NT2/D1 (cell line): ENCODE data around the gene SQOR.

Source experiments
- DNase-seq: peaks from one replicate; pipeline ENCODE4 v3.0.0-alpha.2; 2011; ENCODE audit warnings: low read depth, low spot score
- H3K27me3 ChIP-seq: 2 replicates; pipeline ENCODE4 v1.6.0; 2011; ENCODE audit warnings: mild to moderate bottlenecking; ENCODE audit not compliant: insufficient read length, insufficient read depth
- H3K36me3 ChIP-seq: 2 replicates; pipeline ENCODE4 v1.6.1; 2011; ENCODE audit warnings: mild to moderate bottlenecking, low read length, mixed read lengths; ENCODE audit not compliant: insufficient read depth, insufficient read length
- H3K4me1 ChIP-seq: 2 replicates; pipeline ENCODE4 v1.5.1; 2011; ENCODE audit not compliant: insufficient read depth, insufficient read length
- H3K4me3 ChIP-seq: 2 replicates; pipeline ENCODE4 v1.5.1; 2011; ENCODE audit warnings: low read depth; ENCODE audit not compliant: insufficient read length
- H3K9ac ChIP-seq: 2 replicates; pipeline ENCODE4 v1.6.0; 2011; ENCODE audit warnings: low read depth; ENCODE audit not compliant: insufficient read length
- H3K9me3 ChIP-seq: 2 replicates; pipeline ENCODE4 v1.5.1; 2011; ENCODE audit warnings: mild to moderate bottlenecking, low read length; ENCODE audit not compliant: insufficient read depth
- SUZ12 ChIP-seq: IDR thresholded peaks from 2 replicates; pipeline ENCODE4 v1.6.1; 2011; ENCODE audit not compliant: insufficient read length, insufficient read depth; ENCODE audit errors: extremely low read depth
- YY1 ChIP-seq: IDR thresholded peaks from 2 replicates; pipeline ENCODE4 v1.6.1; 2011; ENCODE audit not compliant: insufficient read length, insufficient read depth
- ZNF274 ChIP-seq: IDR thresholded peaks from 2 replicates; pipeline ENCODE4 v1.6.1; 2011; ENCODE audit warnings: mild to moderate bottlenecking, low read depth, low read length

Gene SQOR

DNA sequence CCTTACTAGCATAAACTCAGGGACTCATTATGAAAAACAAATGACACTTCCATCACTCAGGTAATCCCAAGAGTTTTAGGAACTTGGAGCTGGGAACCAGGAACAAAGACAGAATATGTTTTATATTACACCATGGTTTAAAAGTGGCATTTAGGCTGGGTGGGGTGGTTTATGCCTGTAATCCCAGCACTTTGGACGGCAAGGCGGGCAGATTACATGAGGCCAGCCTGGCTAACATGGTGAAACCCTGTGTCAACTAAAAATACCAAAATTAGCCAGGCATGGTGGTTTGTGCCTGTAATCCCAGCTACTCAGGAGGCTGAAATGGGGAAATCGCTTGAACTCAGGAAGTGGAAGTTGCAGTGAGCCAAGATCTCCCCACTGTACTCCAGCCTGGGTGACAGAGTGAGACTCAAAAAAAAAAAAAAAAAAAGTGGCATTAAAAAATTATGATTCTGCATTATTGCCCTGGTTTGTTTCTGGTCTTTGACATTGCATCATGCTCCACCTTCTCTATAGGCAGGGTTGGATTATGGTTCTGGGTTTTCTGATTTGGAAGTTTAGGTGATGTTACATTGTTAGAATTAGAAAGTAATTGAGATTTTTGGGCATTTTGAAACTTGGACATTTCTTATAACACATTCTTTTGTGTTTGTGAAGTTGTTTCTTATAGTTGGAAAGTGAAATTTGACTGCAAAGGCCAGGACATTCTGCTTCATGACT, 19.0 kb downstream of the SQOR start:
- no peak overlapping the region for H3K9ac ChIP-seq
- H3K36me3 ChIP-seq: no peaks in the 10 kb centered on the region
- peaks cover 2% of the 10 kb centered on the region for H3K4me1 ChIP-seq
- no peaks in the 10 kb centered on the region for H3K9me3 ChIP-seq
- H3K27me3 ChIP-seq: no peaks in the 10 kb centered on the region
- H3K4me3 ChIP-seq: no peak overlapping the region
- no peak for DNase-seq
- TF ChIP-seq YY1: no peak
- no peak for TF ChIP-seq SUZ12

GRCh38 chr15:45654749-45655148, 19.9 kb downstream of the SQOR start:
- H3K9ac ChIP-seq: no peak overlapping the region
- H3K9me3 ChIP-seq: no peaks in the 10 kb centered on the region
- no peaks in the 10 kb centered on the region for H3K36me3 ChIP-seq
- no peaks in the 10 kb centered on the region for H3K27me3 ChIP-seq
- H3K4me1 ChIP-seq: no peaks in the 10 kb centered on the region
- DNase-seq: no peak
- no peak overlapping the region for H3K4me3 ChIP-seq
- TF ChIP-seq ZNF274 (no peak), YY1 (no peak), SUZ12 (no peak)

GRCh38 chr15:45657254-45657653, 22.4 kb downstream of the SQOR start:
- H3K9ac ChIP-seq: no peak overlapping the region
- H3K36me3 ChIP-seq: no peaks in the 10 kb centered on the region
- no peaks in the 10 kb centered on the region for H3K4me1 ChIP-seq
- H3K27me3 ChIP-seq: no peaks in the 10 kb centered on the region
- DNase-seq: no peak
- H3K9me3 ChIP-seq: no peaks in the 10 kb centered on the region
- no peak overlapping the region for H3K4me3 ChIP-seq
- no peak for TF ChIP-seq YY1
- TF ChIP-seq ZNF274: no peak
- TF ChIP-seq SUZ12: no peak

DNA sequence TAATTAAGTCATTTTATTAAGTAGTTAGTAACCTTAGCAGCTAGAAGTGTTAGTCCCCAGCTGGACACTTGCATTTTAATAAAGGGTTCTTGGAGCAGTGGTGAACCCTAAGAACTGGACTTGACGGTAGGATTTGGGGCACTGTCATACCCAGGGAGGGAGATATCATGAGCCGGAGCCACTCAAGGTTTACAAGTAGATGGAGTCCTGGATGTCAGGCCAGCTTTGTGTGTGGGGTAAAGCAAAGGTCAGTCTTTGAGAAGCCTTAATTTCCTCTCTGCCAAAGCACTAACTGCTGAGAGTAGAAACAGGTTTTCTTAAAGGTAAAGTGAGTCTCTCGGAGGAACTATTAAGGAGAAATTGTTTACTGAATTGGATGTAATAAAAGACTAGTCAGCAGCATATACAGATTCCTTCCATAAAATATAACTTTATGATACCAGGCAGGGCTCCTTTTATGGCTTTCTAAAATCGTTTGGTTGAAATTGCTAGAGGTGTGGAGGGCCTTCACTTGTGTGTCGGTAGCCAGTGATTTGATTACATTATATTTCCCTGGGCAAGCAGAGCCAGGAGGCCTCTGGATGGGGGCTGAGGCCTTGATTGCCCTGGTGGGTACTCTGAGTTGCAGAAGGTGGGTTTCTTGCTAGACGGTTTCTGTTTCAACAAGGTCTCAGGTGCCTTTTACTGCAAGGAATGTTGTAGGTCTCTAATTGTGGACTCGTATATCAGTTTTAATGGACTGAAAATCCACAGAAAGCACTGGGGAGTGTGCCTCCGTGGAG, 23.1 kb downstream of the SQOR start:
- TF ChIP-seq YY1: no peak
- Histone ChIP-seq H3K9ac (no peak overlapping the region), H3K4me3 (no peak overlapping the region), H3K36me3 (no peaks in the 10 kb centered on the region), H3K4me1 (no peaks in the 10 kb centered on the region), H3K27me3 (no peaks in the 10 kb centered on the region), H3K9me3 (no peaks in the 10 kb centered on the region)
- no peak for DNase-seq

DNA sequence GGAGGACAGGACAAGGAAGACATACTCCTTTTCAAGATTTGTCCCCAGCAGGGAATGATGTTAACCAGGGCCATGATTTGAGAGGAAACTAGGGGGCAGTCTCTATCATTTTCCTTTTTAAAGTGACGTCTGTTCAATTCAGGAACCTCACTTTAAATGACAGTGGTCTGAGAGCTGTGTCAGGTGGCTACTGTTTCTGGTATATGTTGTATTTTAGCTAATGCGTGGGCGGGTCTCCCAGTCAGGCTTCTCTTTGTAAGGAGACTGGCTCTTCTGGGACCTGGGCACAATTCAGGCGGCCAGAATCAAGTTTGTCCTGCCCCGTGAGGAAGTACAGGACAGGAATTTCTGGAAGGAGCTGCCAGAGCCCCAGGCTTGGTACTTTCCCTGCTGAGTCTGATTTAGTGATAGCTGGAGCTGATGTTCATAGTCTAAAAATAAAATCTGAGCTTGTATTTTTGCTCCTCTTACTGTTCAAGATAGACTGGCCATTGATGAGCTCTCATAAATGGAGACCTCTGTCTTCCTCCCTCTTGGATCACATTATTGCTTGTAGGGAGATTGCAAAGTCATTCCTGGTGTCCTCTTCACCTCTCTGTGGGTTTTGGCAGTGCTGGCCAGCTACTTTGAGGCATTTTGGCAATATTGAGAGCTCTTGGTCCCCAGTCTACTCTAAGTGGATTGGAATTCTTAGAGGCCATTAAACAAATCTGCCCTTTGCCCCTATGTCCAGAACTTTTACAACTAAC, 25.6 kb downstream of the SQOR start:
- Histone ChIP-seq H3K4me1 (no peaks in the 10 kb centered on the region), H3K36me3 (no peaks in the 10 kb centered on the region), H3K9ac (no peak overlapping the region), H3K4me3 (no peak overlapping the region), H3K27me3 (no peaks in the 10 kb centered on the region), H3K9me3 (no peaks in the 10 kb centered on the region)
- no peak for TF ChIP-seq YY1
- no peak for TF ChIP-seq ZNF274
- no peak for TF ChIP-seq SUZ12
- DNase-seq: no peak

DNA sequence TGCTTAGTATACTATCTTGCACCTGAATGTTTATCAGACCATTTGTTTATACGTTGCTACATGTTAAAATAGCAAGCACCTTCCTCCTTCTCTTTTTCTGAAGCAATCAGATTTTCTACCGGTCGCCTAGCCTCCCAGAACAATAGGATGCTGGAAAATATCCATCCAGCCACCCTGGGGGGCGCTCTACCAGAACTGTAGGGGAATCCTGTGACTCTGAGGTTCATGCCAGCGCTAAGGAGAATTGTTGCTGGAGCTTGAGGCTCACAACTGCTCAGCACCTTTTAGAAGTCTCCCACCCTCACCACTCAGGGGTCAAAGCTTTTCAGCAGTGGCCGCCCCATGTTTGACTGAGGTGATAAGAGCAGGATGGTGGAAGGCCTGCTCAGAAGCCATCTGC, 27.5 kb downstream of the SQOR start:
- no peaks in the 10 kb centered on the region for H3K9me3 ChIP-seq
- no peak for DNase-seq
- no peaks in the 10 kb centered on the region for H3K27me3 ChIP-seq
- H3K4me3 ChIP-seq: no peak overlapping the region
- H3K9ac ChIP-seq: no peak overlapping the region
- no peaks in the 10 kb centered on the region for H3K36me3 ChIP-seq
- H3K4me1 ChIP-seq: no peaks in the 10 kb centered on the region
- TF ChIP-seq SUZ12 (no peak), YY1 (no peak), ZNF274 (no peak)

DNA sequence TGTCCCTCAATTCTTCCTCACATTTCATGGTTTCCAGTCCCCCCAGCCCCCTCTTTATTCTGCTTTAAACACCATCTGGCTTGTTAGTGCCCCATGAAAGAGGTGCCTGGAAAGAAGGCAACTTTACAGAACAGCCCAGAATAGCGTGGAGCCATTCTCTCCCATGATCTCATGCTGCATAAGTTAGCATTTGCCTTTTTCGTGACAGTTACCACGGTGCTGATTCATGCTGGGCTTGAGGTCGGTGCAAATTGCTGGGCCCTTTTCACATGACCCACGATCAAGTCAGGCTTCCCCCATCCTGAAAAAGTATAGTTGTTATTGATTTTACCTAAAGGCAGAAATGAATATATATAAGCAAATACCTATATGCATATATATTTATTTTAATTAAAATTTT, 29.6 kb downstream of the SQOR start:
- H3K9me3 ChIP-seq: no peaks in the 10 kb centered on the region
- TF ChIP-seq SUZ12 (no peak), YY1 (no peak), ZNF274 (no peak)
- no peaks in the 10 kb centered on the region for H3K27me3 ChIP-seq
- H3K9ac ChIP-seq: no peak overlapping the region
- H3K4me3 ChIP-seq: no peak overlapping the region
- H3K4me1 ChIP-seq: no peaks in the 10 kb centered on the region
- no peaks in the 10 kb centered on the region for H3K36me3 ChIP-seq
- no peak for DNase-seq
